Neural cell (in vitro differentiated cells): ENCODE results near the gene P2RX6. TPM values are rescaled to one million over a fixed set of nuclear protein-coding genes. Genes with fewer than 3 reads are reported as not detected.

Experiments
- H2AFZ ChIP-seq: fragments of 200-600, 300-800 bp; sonication (generic), shearing (Covaris generic); 2 replicates; pipeline ENCODE4 v1.6.0; 2014; ENCODE audit warnings: low read depth, mild to moderate bottlenecking, antibody characterized with exemption, low read length, moderate library complexity
- H3F3A ChIP-seq: fragments of 200-600 bp; shearing (Covaris generic); 2 replicates; pipeline ENCODE4 v1.6.1; 2016; ENCODE audit warnings: mild to moderate bottlenecking, moderate library complexity, mixed read lengths, antibody characterized with exemption, low read length; ENCODE audit not compliant: insufficient read depth, poor library complexity, severe bottlenecking
- H3K27ac ChIP-seq: fragments of 200-600, 300-800 bp; sonication (generic), shearing (Covaris generic); 2 replicates; pipeline ENCODE4 v1.5.1; 2014; ENCODE audit warnings: mild to moderate bottlenecking, low read length, moderate library complexity
- H3K27me3 ChIP-seq: fragments of 300-800, 200-600 bp; sonication (generic), shearing (Covaris generic); 2 replicates; pipeline ENCODE4 v1.6.0; 2014; ENCODE audit warnings: mild to moderate bottlenecking, low read depth, low read length, moderate library complexity; ENCODE audit not compliant: insufficient read depth
- H3K36me3 ChIP-seq: fragments of 300-800, 200-600 bp; sonication (generic), shearing (Covaris generic); 2 replicates; pipeline ENCODE4 v1.5.1; 2014; ENCODE audit warnings: mild to moderate bottlenecking, antibody characterized with exemption, low read length, moderate library complexity; ENCODE audit not compliant: insufficient read depth
- H3K4me2 ChIP-seq: fragments of 300-800, 200-600 bp; sonication (generic), shearing (Covaris generic); 2 replicates; pipeline ENCODE4 v1.6.0; 2014; ENCODE audit warnings: mild to moderate bottlenecking, low read length
- H3K4me3 ChIP-seq: fragments of 300-800, 200-600 bp; sonication (generic), shearing (Covaris generic); 2 replicates; pipeline ENCODE4 v1.5.1; 2014; ENCODE audit warnings: mild to moderate bottlenecking, low read length, moderate library complexity
- H3K79me2 ChIP-seq: fragments of 200-600 bp; shearing (Covaris generic); replicated peaks from 2 replicates; pipeline ENCODE4 v1.6.0; 2014; ENCODE audit warnings: mild to moderate bottlenecking, low read length, moderate library complexity; ENCODE audit not compliant: insufficient read depth
- H3K9ac ChIP-seq: fragments of 300-800, 200-600 bp; sonication (generic), shearing (Covaris generic); 2 replicates; pipeline ENCODE4 v1.6.1; 2016; ENCODE audit warnings: mild to moderate bottlenecking, low read length, mixed read lengths
- H3K9me2 ChIP-seq: fragments of 200-600 bp; shearing (Covaris generic); 2 replicates; pipeline ENCODE4 v1.6.1; 2016; ENCODE audit warnings: mild to moderate bottlenecking, low read length, mixed read lengths; ENCODE audit not compliant: insufficient read depth
- H3K9me3 ChIP-seq: fragments of 200-600, 300-800 bp; sonication (generic), shearing (Covaris generic); 2 replicates; pipeline ENCODE4 v1.6.1; 2016; ENCODE audit warnings: mild to moderate bottlenecking, mixed run types, low read length, moderate library complexity, mixed read lengths
- H4K20me1 ChIP-seq: fragments of 200-600 bp; shearing (Covaris generic); 2 replicates; pipeline ENCODE4 v1.6.1; 2016; ENCODE audit warnings: mild to moderate bottlenecking, mixed run types; ENCODE audit not compliant: insufficient read depth
- EP300 ChIP-seq: fragments of 450-650 bp; conservative IDR thresholded peaks from 2 replicates; pipeline ENCODE4 v1.6.1; 2014; ENCODE audit warnings: antibody characterized with exemption, mild to moderate bottlenecking, moderate library complexity; ENCODE audit not compliant: poor library complexity, severe bottlenecking
- EZH2 ChIP-seq: fragments of 200-600, 300-800 bp; shearing (Covaris generic), sonication (generic); IDR thresholded peaks from 2 replicates; pipeline ENCODE4 v1.6.1; 2014; ENCODE audit warnings: antibody characterized with exemption, low read length, borderline replicate concordance, mild to moderate bottlenecking; ENCODE audit not compliant: insufficient read depth, poor library complexity, severe bottlenecking
- MXI1 ChIP-seq: fragments of 450-650 bp; conservative IDR thresholded peaks from 2 replicates; pipeline ENCODE4 v1.6.1; 2014; ENCODE audit warnings: antibody characterized with exemption, mild to moderate bottlenecking; ENCODE audit not compliant: poor library complexity, severe bottlenecking
- POLR2AphosphoS5 ChIP-seq: IDR thresholded peaks from 2 replicates; pipeline ENCODE4 v1.6.1; 2012
- RAD21 ChIP-seq: fragments of 450-650 bp; conservative IDR thresholded peaks from 2 replicates; pipeline ENCODE4 v1.6.1; 2014; ENCODE audit warnings: antibody characterized with exemption, mild to moderate bottlenecking, moderate library complexity
- SMC3 ChIP-seq: fragments of 450-650 bp; conservative IDR thresholded peaks from 2 replicates; pipeline ENCODE4 v1.6.1; 2014; ENCODE audit warnings: antibody characterized with exemption, mild to moderate bottlenecking, moderate library complexity; ENCODE audit not compliant: poor library complexity
- TAF1 ChIP-seq: IDR thresholded peaks from 2 replicates; pipeline ENCODE4 v1.6.1; 2012; ENCODE audit warnings: low read depth
- polyA plus RNA-seq: library from polyadenylated mRNA; depleted of rRNA; stranded (reverse); fragments of >200 nt; gene quantifications from 2 replicates; pipeline ENCODE4 v1.2.3, GENCODE V29; 2014
- TF ChIP-seq, protein P1 (sequence below): IDR thresholded peaks from 2 replicates; pipeline ENCODE4 v1.6.1; 2012; ENCODE audit warnings: borderline replicate concordance
- TF ChIP-seq, protein P2 (sequence below): fragments of 450-650 bp; IDR thresholded peaks from 2 replicates; pipeline ENCODE4 v1.5.1; 2014; ENCODE audit warnings: antibody characterized with exemption, mild to moderate bottlenecking, moderate library complexity; ENCODE audit not compliant: poor library complexity, severe bottlenecking

Gene P2RX6
- polyA plus RNA-seq, 1 donor from 2014 or later = 0.17 TPM

DNA sequence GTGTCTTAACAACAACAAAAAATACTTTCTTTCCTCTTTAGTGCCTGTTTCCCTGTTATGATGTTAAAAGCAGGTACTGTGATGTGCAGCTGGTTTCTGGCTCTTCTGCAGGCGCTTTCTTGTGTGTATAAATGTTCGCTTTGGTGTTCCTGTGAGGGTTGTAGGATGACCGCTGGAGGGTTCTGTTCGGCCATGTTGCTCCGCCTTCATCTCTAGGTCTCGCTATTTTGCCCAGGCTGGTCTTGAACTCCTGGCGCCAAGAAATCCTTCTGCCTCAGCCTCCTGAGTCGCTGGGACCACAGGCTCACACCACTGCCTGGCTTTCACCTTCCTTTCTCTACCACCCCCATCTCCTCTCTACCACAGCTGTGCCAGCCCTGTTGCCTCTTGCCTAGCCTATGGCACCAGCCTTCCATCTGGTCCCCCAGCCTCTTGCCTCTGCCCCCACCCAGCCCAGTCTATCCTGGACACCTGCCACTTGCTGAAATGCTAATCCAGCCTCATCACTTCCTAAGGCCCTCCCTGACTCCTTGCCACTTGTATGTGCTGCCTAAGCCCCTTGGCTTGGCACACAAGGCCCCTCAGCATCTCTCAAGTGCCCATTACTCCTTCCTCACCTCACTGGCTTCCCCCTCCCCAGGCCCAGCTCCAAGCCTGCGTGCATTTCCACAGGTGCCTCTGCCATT is 36.3 kb downstream of the P2RX6 start:
- Histone ChIP-seq H2AFZ (no peak overlapping the region), H3K9me3 (no peaks in the 10 kb centered on the region), H3K36me3 (no peaks in the 10 kb centered on the region), H3F3A (no peaks in the 10 kb centered on the region), H3K27me3 (no peaks in the 10 kb centered on the region), H3K9me2 (no peaks in the 10 kb centered on the region), H3K79me2 (no peaks in the 10 kb centered on the region), H3K9ac (no peak overlapping the region), H3K27ac (no peak overlapping the region), H3K4me2 (no peak overlapping the region), H3K4me3 (no peak overlapping the region), H4K20me1 (no peaks in the 10 kb centered on the region)
- no peak for TF ChIP-seq TAF1
- no peak for TF ChIP-seq RAD21
- no peak for TF ChIP-seq POLR2AphosphoS5
- TF ChIP-seq, protein P1, sequence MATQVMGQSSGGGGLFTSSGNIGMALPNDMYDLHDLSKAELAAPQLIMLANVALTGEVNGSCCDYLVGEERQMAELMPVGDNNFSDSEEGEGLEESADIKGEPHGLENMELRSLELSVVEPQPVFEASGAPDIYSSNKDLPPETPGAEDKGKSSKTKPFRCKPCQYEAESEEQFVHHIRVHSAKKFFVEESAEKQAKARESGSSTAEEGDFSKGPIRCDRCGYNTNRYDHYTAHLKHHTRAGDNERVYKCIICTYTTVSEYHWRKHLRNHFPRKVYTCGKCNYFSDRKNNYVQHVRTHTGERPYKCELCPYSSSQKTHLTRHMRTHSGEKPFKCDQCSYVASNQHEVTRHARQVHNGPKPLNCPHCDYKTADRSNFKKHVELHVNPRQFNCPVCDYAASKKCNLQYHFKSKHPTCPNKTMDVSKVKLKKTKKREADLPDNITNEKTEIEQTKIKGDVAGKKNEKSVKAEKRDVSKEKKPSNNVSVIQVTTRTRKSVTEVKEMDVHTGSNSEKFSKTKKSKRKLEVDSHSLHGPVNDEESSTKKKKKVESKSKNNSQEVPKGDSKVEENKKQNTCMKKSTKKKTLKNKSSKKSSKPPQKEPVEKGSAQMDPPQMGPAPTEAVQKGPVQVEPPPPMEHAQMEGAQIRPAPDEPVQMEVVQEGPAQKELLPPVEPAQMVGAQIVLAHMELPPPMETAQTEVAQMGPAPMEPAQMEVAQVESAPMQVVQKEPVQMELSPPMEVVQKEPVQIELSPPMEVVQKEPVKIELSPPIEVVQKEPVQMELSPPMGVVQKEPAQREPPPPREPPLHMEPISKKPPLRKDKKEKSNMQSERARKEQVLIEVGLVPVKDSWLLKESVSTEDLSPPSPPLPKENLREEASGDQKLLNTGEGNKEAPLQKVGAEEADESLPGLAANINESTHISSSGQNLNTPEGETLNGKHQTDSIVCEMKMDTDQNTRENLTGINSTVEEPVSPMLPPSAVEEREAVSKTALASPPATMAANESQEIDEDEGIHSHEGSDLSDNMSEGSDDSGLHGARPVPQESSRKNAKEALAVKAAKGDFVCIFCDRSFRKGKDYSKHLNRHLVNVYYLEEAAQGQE = no peak
- no peak for TF ChIP-seq EP300
- no peak for TF ChIP-seq MXI1
- TF ChIP-seq, protein P2, sequence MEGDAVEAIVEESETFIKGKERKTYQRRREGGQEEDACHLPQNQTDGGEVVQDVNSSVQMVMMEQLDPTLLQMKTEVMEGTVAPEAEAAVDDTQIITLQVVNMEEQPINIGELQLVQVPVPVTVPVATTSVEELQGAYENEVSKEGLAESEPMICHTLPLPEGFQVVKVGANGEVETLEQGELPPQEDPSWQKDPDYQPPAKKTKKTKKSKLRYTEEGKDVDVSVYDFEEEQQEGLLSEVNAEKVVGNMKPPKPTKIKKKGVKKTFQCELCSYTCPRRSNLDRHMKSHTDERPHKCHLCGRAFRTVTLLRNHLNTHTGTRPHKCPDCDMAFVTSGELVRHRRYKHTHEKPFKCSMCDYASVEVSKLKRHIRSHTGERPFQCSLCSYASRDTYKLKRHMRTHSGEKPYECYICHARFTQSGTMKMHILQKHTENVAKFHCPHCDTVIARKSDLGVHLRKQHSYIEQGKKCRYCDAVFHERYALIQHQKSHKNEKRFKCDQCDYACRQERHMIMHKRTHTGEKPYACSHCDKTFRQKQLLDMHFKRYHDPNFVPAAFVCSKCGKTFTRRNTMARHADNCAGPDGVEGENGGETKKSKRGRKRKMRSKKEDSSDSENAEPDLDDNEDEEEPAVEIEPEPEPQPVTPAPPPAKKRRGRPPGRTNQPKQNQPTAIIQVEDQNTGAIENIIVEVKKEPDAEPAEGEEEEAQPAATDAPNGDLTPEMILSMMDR = no peak
- TF ChIP-seq EZH2 = no peak
- no peak for TF ChIP-seq SMC3

DNA sequence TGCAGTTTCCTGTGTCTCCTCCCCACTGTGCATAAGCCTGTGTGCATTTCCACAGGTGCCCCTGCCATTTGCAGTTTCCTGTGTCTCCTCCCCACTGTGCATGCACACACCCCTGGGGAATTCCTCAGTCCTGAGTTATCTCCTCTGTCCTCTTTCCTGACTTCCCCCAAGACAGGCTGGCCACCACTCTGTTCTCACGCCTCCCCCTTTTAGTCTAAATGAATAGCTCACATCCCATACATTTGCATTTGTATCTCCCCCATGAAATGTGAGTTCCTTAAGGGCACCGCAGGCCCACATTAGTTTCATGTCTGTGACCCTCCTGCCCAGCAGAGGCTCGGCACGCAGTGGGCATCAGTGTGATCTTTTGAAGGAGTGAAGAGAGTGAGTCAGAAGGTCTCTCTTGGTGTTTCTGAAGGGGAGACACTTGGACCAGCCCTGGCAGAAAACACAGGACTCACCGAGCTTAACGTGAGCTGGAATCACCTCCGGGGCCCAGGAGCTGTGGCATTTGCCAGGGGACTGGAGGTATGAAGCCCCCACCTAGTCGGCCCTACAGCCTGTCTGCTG is 37.0 kb downstream of the P2RX6 start:
- Histone ChIP-seq H3F3A (no peaks in the 10 kb centered on the region), H3K9me3 (no peaks in the 10 kb centered on the region), H3K79me2 (no peaks in the 10 kb centered on the region), H4K20me1 (no peaks in the 10 kb centered on the region), H3K4me3 (no peak overlapping the region), H3K27me3 (no peaks in the 10 kb centered on the region), H3K27ac (no peak overlapping the region), H3K4me2 (no peak overlapping the region), H3K9ac (no peak overlapping the region), H3K36me3 (no peaks in the 10 kb centered on the region), H3K9me2 (no peaks in the 10 kb centered on the region), H2AFZ (no peak overlapping the region)
- TF ChIP-seq RAD21 (no peak), SMC3 (no peak), MXI1 (no peak), TAF1 (no peak), EP300 (no peak), EZH2 (no peak), POLR2AphosphoS5 (no peak)
- TF ChIP-seq, protein P1 = no peak
- TF ChIP-seq, protein P2 = no peak
